GM18858 (cell line): Measurements from ENCODE around the gene CT47A7.
"Not testable (repeated sequence)": the region's sequence is repeated elsewhere in the genome, so short reads cannot be mapped to it uniquely, and the experiment has no call there.

ENCODE experiments used
- ATAC-seq: cut with Tn5 transposase; IDR thresholded peaks from one replicate; pipeline ENCODE4 v1.9.1; 2021; ENCODE audit not compliant: unreplicated experiment

CT47A7 gene

GRCh38 chrX:120956500-120956899 is at the start of gene CT47A7:
CT47A7 (minus strand) TSS chrX:120956600; CDS start chrX:120956345, 255 bp downstream.
- ATAC-seq = not testable (repeated sequence)

GRCh38 chrX:121000589-121000988 is 44.2 kb upstream of the CT47A7 start:
- ATAC-seq = no peak

DNA sequence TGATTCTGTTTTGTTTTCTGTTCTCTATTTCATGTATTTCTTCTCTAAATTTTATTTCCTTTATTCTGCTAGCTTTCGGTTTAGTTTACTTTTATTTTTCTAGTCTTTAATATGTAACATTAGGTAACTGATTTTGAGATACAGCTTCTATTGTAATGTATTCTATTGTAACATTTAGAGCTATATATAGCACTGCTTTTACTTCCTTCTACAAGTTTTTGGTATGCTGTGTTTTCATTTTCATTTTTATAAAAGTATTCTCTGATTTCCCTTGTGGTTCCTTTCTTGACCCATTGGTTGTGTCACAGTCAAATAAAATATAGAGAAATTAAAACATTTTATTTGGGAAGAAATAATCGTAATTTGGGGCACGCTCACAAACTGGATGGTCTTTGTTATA is 43.0 kb upstream of the CT47A7 start:
- ATAC-seq = peak; percentile 69

- not testable (repeated sequence) for ATAC-seq
These were observed 29.3 kb upstream of the CT47A7 start, which contains the start of gene CT47A1 for GRCh38 chrX:120985660-120986059. CT47A1 (minus strand) TSS chrX:120985760; CDS start chrX:120985529, 231 bp downstream.
